ENCODE data around the gene PARN.

Gene PARN

DNA sequence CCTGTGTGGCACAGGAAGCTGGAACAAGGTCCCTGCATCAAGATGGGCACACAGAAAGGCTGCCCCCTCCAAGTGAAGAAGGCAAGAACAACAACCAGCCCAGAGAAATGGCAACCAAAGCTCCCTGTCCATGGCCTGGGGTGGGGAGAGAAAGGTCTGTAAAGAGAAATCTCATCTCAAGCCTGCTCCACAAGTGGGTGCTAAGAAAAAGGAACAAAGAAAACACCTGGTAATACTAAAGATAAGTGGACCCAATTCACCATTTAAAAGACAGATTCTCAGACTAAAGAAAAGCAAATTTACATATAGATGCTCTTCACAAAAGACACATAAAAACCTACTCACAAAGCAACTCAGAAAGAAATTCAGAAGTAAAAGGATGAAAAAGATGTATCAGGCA is 107.4 kb downstream of the PARN start:
- H3K27ac ChIP-seq, result no peak overlapping the region
- TF ChIP-seq, protein P1, sequence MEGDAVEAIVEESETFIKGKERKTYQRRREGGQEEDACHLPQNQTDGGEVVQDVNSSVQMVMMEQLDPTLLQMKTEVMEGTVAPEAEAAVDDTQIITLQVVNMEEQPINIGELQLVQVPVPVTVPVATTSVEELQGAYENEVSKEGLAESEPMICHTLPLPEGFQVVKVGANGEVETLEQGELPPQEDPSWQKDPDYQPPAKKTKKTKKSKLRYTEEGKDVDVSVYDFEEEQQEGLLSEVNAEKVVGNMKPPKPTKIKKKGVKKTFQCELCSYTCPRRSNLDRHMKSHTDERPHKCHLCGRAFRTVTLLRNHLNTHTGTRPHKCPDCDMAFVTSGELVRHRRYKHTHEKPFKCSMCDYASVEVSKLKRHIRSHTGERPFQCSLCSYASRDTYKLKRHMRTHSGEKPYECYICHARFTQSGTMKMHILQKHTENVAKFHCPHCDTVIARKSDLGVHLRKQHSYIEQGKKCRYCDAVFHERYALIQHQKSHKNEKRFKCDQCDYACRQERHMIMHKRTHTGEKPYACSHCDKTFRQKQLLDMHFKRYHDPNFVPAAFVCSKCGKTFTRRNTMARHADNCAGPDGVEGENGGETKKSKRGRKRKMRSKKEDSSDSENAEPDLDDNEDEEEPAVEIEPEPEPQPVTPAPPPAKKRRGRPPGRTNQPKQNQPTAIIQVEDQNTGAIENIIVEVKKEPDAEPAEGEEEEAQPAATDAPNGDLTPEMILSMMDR (conservative IDR thresholded peaks at IDR 0.05), result no peak
- TF ChIP-seq ZFX (IDR thresholded peaks at IDR 0.05), result no peak

DNA sequence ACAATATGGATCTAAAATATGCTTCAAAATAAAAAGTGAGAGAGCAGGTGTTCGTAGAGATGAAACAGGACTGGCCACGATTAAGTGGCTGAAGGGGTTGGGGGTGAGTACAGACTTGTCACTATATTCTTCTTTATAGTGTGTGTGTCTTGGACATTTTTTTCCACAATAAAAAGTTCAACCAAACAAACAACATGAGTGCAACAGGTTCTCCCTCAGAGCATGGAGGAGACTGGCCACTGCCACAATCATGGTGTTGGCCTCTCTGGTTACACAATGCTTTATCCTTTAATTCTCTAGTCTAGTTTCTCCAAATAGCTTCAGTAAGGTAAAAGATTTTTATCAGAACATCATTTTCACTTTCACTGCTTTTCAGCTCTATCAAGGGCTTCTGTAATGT is 109.3 kb downstream of the PARN start:
- TF ChIP-seq, protein P1 (conservative IDR thresholded peaks at IDR 0.05), result no peak
- TF ChIP-seq ZFX (IDR thresholded peaks at IDR 0.05), result no peak
- H3K27ac ChIP-seq, result no peak overlapping the region

DNA sequence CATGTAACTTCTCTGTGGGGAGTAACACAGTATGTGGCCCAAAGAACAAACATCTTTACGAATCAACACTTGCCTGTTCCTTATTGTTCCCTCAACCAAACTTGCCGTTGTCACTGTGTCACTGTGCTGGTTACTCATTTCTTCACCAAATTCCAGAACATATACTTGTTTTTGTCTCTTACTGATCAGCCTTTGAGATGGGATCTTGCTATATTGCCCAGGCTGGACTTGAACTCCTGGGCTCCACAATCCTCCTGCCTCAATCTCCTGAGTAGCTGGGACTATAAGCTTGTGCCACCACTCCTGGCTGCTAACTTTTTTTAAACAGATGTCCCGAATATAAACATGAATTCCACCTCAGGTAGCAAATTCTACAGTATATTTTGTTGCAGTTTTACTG is 115.1 kb downstream of the PARN start:
- no peak for TF ChIP-seq ZFX (IDR thresholded peaks at IDR 0.05)
- TF ChIP-seq, protein P1 (conservative IDR thresholded peaks at IDR 0.05), result no peak
- H3K27ac ChIP-seq, result no peak overlapping the region

DNA sequence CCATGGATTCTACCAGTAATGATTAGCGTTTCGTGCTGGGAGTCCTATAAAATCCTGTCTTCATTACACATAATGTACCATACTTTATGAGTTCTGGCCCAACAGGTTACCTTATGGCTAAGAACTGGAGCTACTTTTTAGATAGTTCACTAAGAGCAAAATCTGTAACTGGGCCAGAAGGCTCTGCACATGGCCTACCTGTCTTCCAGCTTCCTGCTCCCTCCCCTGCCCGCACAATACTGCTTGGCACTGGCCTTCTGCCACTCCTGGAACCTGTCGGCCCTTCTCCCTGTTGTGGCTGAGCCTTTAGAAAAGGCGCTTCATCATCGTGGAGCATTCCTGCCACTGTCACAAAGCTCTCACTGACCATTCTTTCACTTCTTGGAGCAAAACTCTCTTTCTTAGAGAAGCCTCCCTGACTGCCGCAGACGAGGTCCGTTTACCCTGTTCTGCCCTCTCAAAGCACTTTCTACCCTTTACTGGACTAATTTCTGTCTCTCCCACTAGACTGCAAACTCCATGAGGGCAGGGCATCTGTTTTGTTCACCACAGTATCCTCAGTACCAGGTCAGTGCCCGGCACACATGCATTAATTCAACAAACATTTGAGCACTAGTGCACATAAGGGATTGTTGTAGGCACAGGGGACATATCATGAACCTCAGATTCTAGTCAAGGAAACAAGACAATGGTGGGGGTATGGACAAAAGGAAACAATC is 116.5 kb downstream of the PARN start:
- H3K27ac ChIP-seq, result peak overlapping the region; percentile 69
- TF ChIP-seq ZFX (IDR thresholded peaks at IDR 0.05), result no peak
- TF ChIP-seq, protein P1 (conservative IDR thresholded peaks at IDR 0.05), result no peak

DNA sequence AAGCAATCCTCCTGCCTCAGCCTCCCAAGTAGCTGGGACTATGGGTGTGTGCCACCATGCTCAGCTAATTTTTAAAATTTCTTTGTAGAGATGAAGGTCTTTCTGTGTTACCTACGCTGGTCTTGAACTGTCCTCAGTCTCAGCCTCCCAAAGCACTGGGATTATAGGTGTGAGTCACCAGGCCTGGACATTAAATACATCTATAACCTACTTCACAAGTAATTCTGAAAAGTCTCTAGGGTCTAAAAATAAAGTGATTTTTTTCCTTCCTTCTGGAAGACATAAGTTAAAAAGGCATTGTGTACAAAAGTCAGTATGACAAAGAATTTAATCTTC is 118.3 kb downstream of the PARN start:
- TF ChIP-seq, protein P1 (conservative IDR thresholded peaks at IDR 0.05), result no peak
- TF ChIP-seq ZFX (IDR thresholded peaks at IDR 0.05), result no peak
- no peak overlapping the region for H3K27ac ChIP-seq

DNA sequence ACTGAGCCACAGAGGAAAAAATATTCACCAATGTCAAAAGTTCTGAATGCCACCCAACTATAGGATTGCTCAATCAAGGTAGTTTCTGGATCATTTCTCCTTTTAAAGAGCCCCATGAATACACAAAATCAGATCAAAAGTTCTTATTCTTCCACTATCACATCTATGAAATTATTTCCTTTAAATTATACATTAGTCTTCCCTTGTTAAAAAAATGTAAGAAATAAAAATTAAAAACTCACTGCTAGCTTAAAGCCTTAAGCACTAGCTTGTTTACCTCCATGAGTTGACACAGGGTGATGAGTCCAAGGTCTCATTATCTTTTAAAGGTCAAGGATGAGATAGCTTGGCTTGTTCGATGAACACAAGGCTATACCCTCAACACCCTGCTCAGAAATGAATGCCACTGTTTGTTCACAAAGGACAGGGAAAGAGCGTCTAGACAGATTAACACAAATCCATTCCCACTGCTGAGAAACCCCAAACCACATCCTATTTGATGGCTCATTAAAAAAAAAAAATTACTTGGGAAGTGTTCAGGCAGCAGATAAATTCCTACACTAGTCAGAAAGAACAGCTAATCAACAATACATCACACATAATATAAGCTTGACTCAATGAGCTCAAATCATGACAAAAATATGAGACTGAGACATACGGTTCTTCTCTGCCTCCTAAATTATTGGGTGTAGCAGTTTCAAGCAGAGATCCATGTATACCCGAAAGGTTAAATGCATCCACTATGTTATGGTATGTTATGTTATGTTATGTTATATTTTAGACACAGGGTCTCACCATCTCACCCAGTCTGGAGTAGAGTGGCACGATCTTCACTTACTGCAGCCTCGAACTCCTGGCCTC is 118.9 kb downstream of the PARN start:
- H3K27ac ChIP-seq, result no peak overlapping the region
- TF ChIP-seq, protein P1 (conservative IDR thresholded peaks at IDR 0.05), result no peak
- TF ChIP-seq ZFX (IDR thresholded peaks at IDR 0.05), result no peak

DNA sequence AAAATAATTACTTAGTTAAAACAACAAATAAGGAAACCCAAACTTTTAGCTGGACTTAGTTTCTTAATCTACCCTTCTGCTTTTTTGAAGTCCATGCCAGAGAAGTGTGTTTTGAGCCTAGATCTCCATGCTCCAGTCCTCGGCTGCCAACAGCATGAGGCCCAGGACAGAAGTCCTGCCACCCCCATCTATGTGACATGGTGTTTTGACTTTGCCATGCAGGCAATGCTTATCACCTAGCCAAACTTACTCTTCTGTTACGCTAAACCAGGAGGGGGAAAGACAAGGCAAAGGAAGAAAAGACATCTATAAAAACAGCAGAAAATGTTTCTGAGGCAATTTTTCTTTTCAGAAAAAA is 119.5 kb downstream of the PARN start:
- H3K27ac ChIP-seq, result no peak overlapping the region
- no peak for TF ChIP-seq ZFX (IDR thresholded peaks at IDR 0.05)
- TF ChIP-seq, protein P1 (conservative IDR thresholded peaks at IDR 0.05), result no peak

Data from C4-2B (cell line).